Measurements from ENCODE around the gene WNT3A.

GRCh38 chr1:228043281-228043848 is 36.6 kb downstream of the WNT3A start:
- TF ChIP-seq POLR2AphosphoS5 (IDR thresholded peaks at IDR 0.05; ENCODE audit: low read depth), result no peak
- no peak for TF ChIP-seq ETS1 (IDR thresholded peaks at IDR 0.05)
- TF ChIP-seq, protein P1, sequence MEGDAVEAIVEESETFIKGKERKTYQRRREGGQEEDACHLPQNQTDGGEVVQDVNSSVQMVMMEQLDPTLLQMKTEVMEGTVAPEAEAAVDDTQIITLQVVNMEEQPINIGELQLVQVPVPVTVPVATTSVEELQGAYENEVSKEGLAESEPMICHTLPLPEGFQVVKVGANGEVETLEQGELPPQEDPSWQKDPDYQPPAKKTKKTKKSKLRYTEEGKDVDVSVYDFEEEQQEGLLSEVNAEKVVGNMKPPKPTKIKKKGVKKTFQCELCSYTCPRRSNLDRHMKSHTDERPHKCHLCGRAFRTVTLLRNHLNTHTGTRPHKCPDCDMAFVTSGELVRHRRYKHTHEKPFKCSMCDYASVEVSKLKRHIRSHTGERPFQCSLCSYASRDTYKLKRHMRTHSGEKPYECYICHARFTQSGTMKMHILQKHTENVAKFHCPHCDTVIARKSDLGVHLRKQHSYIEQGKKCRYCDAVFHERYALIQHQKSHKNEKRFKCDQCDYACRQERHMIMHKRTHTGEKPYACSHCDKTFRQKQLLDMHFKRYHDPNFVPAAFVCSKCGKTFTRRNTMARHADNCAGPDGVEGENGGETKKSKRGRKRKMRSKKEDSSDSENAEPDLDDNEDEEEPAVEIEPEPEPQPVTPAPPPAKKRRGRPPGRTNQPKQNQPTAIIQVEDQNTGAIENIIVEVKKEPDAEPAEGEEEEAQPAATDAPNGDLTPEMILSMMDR (conservative IDR thresholded peaks at IDR 0.05; ENCODE audit: low read depth in 2 of 2), result no peak
- no peak for TF ChIP-seq EZH2 (IDR thresholded peaks at IDR 0.05; ENCODE audit: low read depth, unreplicated experiment)

Data from GM23338 (cell line).